HG03460 (cell line): Measurements from ENCODE around the gene FUT8.
"Not testable (repeated sequence)": the region's sequence is repeated elsewhere in the genome, so short reads cannot be mapped to it uniquely, and the experiment has no call there.

Experiments used
- ATAC-seq: cut with Tn5 transposase; IDR thresholded peaks from one replicate; pipeline ENCODE4 v1.9.1; 2021; ENCODE audit not compliant: unreplicated experiment

Gene FUT8

DNA sequence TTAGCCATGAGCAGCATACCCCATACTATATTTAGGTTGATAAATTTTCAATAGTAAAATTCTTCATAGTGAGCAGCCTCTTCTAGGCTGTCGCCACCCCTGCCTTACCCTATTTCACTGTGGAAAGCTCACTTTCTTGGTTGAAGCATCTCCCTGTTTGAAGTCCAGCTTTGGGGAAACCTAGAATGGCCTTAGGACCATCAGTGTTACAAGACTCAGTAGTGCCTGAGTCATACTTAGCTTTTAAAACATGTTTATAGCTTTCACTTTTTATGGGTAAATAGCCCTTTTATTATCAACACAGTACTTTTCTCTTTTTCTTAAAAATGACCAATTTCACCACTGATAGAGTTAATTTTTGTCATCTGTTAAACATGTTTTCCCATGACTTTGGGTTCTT, 37.1 kb downstream of the FUT8 start:
- ATAC-seq: no peak

DNA sequence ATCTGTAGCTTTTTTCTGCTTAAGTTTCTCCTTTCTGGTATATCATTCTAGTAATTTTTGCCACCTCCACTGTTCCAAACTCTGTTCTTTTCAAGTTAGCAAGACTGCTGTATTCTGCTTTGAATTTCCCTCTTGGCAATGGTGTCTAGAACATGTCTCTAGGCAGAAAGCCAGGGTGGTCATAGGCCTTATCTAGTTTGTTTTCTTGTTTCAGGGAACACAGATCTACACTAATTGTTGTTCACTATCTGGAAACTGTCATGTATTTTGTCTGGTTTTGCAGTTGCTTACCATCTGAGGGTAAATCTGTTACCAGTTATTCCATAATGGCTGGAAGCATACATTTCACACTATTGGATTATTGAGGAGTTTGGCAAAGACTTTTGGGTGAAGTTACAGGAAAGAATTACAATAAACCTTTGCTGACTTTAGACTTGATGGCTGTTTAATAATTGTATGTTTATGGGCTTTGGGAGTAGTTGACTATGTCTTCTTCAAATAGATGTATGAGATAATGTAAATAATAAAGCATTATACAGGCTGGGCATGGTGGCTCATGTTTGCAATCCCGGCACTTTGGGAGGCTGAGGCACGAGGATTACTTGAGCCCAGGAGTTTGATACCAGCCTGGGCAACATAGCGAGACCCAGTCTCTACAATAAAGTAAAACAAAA, 41.4 kb downstream of the FUT8 start:
- ATAC-seq: no peak

DNA sequence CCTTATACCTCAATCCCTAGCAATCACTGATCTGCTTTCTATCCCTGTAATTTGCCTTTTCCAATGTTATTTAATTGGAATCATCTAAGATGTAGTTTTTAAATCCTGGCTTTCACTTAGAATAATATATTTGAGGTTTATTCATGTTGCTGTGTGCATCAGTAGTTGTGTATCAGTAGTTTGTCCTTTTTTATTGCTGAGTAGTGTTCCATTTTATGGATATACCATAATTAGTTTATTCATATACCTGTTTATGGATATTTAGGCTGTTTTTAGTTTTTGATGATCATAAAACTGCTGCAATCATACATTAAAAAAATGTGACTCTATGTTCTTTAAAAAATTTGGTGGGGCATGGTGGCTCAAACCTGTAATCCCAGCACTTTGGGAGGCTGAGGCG, 43.7 kb downstream of the FUT8 start:
- ATAC-seq: no peak

- peak; percentile 40 for ATAC-seq
These were observed 49.2 kb downstream of the FUT8 start for GRCh38 chr14:65461730-65462129.

GRCh38 chr14:65462411-65462810, 49.9 kb downstream of the FUT8 start:
- ATAC-seq: peak; percentile 66

DNA sequence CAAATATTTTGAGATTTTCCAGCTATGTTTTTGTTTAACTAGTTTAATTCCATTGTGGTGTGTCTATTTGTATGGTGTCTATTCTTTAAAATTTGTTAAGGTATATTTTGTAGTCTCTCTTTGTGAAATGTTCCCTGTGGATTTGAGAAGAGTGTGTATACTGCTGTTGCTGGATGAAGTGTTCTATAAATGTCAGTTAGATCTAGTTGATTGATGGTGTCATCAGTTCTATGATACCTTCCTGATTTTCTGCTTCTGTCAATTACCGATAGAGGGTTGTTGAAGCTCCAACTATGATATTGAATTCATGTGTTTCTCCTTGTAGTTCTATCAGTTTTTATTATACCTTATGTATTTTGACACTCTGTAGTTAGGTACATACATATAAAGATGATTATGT, 53.1 kb downstream of the FUT8 start:
- ATAC-seq: no peak

DNA sequence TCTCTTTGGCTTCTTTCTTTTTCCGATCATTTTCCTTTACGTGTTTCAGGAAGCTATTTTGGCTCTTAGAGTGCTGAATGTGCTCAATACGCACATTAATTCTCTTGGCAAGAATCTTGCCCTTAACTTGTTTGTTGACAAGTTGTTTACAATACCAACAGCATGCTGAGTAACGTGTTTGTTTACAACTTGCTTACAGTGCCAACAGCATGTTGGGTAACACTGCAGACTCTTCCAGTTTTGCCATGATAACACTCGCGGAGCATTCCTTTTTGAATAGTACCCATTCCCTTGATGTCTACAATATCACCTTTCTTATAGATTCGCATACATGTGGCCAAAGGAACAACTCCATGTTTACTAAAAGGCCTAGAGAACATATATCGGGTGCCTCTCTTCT, 55.4 kb downstream of the FUT8 start:
- ATAC-seq: not testable (repeated sequence)

- ATAC-seq: no peak
These were observed 57.4 kb downstream of the FUT8 start for GRCh38 chr14:65469903-65470302.

GRCh38 chr14:65470404-65470880, 57.9 kb downstream of the FUT8 start:
- ATAC-seq: peak; percentile 29

- peak; percentile 85 for ATAC-seq
These were observed 58.7 kb downstream of the FUT8 start for GRCh38 chr14:65471038-65471878.

DNA sequence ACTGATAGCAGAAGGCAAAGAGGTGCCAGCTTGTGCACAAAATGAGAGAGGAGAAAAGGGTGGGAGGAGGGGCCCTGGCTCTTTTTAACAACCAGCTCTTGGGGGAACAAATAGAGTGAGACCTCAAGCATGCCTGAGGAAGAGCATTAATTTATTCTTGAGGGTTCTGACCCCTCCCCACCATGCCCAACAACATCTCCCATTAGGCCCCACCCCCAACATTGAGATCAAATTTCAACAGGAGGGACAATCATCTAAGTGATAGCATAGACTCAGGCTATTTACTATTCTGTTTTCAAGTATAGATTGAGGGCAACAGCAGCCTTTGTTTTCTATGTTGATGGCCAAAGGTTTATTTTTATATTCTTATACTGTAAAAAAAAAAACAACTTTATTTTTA, 59.7 kb downstream of the FUT8 start:
- ATAC-seq: no peak

DNA sequence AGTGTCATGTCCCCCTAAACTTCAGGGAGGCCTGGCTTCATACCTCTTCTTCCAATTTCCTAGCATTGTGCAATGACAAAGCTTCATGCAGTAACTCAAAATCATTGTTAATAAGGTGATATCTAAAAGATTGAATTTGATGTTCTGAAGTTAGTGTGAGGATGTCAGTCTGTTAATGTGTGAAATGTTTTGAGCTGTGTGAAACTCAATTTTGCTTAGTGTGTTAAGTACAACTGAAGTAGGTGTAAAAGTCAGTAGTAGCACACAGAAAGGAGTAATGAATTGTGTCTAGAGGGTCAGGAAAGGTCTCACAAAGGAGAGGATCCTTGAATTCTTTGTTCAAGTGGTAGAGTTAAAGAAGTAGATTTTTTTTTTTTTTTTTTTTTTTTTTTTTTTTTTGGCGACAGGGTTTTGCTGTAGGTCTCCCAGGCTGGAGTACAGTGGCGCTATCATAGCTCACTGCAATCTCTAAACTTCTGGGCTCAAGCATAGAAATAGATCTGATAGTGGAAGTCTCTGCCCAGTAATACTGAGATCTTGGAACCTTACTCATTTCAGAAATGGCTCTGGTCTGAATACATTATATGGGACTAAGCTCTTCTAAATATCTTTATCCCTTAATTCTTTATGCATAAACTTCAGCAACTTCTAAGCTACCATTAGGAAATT, 63.9 kb downstream of the FUT8 start:
- ATAC-seq: peak; percentile 72

DNA sequence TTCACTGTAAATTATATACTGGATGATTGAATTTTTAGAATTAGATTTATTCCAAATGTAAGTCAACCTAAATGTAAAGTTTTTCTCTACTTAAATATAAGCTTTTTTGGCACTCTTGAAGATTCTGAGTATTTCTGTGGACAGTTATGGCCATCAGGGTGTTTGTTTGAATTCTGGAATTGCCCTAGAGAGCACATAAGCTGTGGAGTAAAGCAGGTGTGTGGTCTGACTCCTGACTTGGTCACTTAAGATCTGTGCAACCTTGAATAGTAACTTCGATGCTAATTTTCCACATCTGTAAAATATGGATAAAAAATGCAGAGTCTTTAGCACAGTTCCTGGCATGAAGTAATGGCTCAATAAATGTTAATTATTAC, 64.4 kb downstream of the FUT8 start:
- no peak for ATAC-seq

DNA sequence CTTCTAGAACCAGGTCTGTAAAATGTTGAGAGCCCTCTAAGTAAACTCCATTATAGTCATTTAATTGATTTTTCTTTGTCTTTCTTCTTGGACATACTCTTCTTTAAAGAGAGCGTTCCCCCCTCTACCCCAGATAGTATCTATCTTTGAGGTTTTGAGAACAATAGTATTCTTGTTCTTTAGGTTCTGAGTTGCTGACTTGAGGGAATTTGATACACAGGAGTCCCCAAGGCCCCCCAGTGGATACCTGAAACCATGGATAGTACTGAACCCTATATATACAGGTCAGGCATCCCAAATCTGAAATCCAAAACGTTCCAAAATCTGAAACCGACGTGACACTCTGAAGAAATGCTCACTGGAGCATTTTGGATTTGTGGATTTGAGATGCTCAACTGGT, 65.5 kb downstream of the FUT8 start:
- ATAC-seq: no peak

DNA sequence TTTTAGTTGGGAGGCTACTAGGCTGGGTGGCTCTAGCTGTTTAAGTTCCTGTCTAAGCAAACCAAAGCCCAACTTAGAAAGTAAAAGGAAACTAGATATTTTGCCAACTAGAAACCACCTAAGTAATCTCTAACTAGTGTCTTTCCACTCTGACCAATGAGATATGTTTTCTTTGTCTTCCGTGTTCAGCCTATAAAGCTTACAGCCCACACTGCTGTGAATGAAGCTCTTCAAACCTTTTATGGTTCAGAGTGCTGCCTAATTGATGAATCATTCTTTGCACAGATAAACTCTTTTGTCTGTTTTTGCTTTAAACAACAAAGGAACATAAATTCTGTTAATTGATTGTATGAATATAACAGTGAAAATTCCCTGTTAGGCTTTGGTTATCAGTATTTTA, 66.1 kb downstream of the FUT8 start:
- no peak for ATAC-seq

DNA sequence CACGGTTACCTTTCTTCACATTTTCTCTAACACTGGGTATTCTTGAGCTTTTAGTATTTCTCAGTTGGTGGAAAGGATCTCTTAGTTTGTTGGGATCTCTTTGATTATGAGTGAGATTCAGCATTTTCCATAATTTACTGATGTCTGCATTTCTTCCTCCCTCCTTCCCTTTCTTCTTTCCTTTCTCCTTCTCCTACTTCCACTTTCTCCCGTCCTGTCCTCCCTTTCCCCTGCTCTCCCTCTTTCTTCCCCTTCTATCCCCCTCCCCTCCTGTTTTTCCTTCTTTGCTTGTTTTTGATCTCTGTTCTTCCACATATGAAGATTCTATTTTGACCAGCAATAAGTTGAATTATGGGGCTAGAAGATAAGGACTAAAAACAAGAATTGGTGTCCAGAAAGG, 66.9 kb downstream of the FUT8 start:
- no peak for ATAC-seq

- ATAC-seq: no peak
These were observed 70.4 kb downstream of the FUT8 start for GRCh38 chr14:65482757-65483438.

GRCh38 chr14:65483647-65484046, 71.1 kb downstream of the FUT8 start:
- ATAC-seq: no peak

GRCh38 chr14:65485516-65485915, 73.0 kb downstream of the FUT8 start:
- ATAC-seq: no peak

DNA sequence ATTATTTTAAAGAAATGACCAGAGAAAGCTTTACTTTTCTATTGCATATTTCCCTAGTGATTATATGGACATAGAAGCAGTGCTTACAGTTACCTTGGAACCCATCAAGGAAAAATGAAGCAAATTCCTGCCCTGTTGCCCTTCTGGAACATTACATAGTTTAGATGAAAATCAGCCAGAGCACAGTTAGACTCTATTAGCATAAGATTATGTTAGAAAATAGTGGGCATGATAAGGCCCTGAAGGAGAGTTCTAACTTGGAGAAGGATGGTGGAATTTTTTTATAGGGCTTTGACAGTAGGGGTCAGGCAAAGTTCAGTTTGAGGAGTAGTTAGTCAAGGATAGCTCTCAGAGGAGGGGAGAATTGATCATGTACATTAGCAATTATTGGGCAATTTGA, 74.3 kb downstream of the FUT8 start:
- ATAC-seq: no peak

DNA sequence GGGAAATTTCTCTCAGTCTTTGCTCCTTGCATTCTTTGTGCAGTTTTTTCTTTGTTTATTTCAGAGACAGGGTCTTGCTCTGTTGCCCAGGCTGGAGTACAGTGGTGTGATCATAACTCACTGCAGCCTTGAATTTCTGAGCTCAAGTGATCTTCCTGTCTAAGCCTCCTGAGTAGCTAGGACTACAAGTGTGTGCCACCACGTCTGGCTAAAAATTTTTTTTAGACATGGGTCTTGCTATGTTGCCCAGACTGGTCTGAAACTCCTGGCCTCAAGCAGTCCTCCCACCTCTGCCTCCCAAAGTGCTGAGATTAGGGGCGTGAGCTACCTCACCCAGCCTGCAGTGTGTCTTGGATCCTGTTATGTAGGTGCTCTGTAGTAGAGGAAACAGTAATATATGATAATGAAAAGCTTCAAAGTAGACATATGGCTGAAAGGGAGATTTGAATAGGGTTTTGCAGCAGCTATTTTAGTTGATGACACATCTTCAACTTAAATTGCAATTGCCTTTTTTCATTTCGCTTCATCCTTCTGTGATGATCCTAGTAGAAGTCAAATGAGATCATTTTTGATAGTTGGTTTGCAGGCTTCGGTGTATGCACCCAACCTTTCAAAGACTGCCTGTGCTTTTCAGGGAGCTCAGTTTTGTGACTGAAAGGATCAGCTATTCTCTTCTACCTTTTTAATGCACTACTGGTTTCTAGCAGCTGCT, 75.4 kb downstream of the FUT8 start:
- ATAC-seq: no peak
